Smooth muscle cell (in vitro differentiated cells): ENCODE data around the gene TIMP3. TPM values are rescaled to one million over a fixed set of nuclear protein-coding genes. Genes with fewer than 3 reads are reported as not detected.

Experiments
- DNase-seq: peaks from one replicate; lab custom pipeline; 2025; ENCODE audit not compliant: unreplicated experiment; lab: John Stamatoyannopoulos, UW
- H2AFZ ChIP-seq: fragments of 200-600 bp; sonication (generic); 2 replicates; pipeline ENCODE4 v1.6.0; 2016; ENCODE audit warnings: antibody characterized with exemption, low read depth, mild to moderate bottlenecking
- H3F3A ChIP-seq: fragments of 200-600 bp; sonication (generic); 2 replicates; pipeline ENCODE4 v1.6.0; 2017; ENCODE audit warnings: antibody characterized with exemption, low read depth
- H3K27ac ChIP-seq: fragments of 200-600 bp; sonication (generic); 2 replicates; pipeline ENCODE4 v1.5.1; 2016; ENCODE audit warnings: low read depth, mild to moderate bottlenecking
- H3K27me3 ChIP-seq: fragments of 200-600 bp; sonication (generic); 2 replicates; pipeline ENCODE4 v1.6.1; 2016; ENCODE audit warnings: low read depth, mild to moderate bottlenecking
- H3K36me3 ChIP-seq: fragments of 200-600 bp; sonication (generic); 2 replicates; pipeline ENCODE4 v1.5.1; 2016; ENCODE audit warnings: low read depth
- H3K4me1 ChIP-seq: fragments of 200-600 bp; sonication (generic); 2 replicates; pipeline ENCODE4 v1.5.1; 2016; ENCODE audit warnings: low read depth
- H3K4me2 ChIP-seq: fragments of 200-600 bp; sonication (generic); 2 replicates; pipeline ENCODE4 v1.6.0; 2016; ENCODE audit warnings: mild to moderate bottlenecking
- H3K4me3 ChIP-seq: fragments of 200-600 bp; sonication (generic); 2 replicates; pipeline ENCODE4 v1.5.1; 2016; ENCODE audit warnings: mild to moderate bottlenecking
- H3K79me2 ChIP-seq: fragments of 200-600 bp; sonication (generic); 2 replicates; pipeline ENCODE4 v1.6.0; 2016; ENCODE audit warnings: low read depth, mild to moderate bottlenecking
- H3K9ac ChIP-seq: fragments of 200-600 bp; sonication (generic); 2 replicates; pipeline ENCODE4 v1.6.0; 2016; ENCODE audit warnings: low read depth
- H3K9me3 ChIP-seq: fragments of 200-600 bp; sonication (generic); replicated peaks from 2 replicates; pipeline ENCODE4 v1.5.1; 2016; ENCODE audit warnings: low read depth
- H4K20me1 ChIP-seq: fragments of 200-600 bp; sonication (generic); 2 replicates; pipeline ENCODE4 v1.6.0; 2016; ENCODE audit warnings: low read depth
- CTCF ChIP-seq: fragments of 200-600 bp; sonication (generic); IDR thresholded peaks from 2 replicates; pipeline ENCODE4 v1.5.1; 2017; ENCODE audit warnings: borderline replicate concordance, mild to moderate bottlenecking, antibody characterized with exemption; ENCODE audit not compliant: insufficient read depth, poor library complexity, severe bottlenecking
- WGBS: methylation state at CpG from one replicate; pipeline ENCODE4 v1.1.7; 2016; ENCODE audit warnings: low lambda C conversion rate; 5-methylcytosine and 5-hydroxymethylcytosine counted together
- polyA plus RNA-seq: library from polyadenylated mRNA; unstranded; fragments of >200 nt; fragmentation: Nextera tagmentation; extraction: Ambion mirVana; gene quantifications from 2 replicates; pipeline ENCODE4 v1.2.1, GENCODE V29; 2016
- total RNA-seq: library from RNA; depleted of rRNA; stranded (reverse); fragments of >200 nt; gene quantifications from 2 replicates; pipeline ENCODE4 v1.2.3, GENCODE V29; 2014

TIMP3 gene
- total and polyA plus RNA-seq, 2 experiments from 2014 or later, result 3,210 to 3,942 TPM

DNA sequence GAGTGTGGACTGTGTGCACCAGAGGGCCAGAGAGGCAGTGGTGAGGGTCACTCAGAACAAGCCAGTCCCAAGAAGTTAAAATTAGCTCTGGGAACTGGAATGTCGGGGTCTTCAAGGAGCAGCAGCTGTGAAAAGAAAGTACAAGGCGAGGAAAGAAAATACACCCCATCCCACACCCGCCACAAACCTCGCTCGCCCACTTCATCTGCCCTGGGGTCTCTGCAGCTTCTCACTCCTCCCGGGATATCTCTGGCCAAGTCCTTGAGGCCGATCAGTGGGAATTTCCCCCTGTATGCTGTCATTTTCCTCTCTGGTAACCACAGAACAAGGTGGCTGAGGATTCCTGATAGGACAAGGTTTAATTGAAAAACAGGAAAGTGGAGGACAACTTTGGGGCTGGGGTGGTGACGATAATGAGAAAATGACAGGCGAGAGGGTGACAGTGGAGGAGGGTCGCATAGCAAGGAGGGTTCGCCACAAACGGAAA lies 36.3 kb upstream of the TIMP3 start:
- Histone ChIP-seq H4K20me1 (no peaks in the 10 kb centered on the region), H3K4me3 (no peak overlapping the region), H2AFZ (no peak overlapping the region), H3K27me3 (no peaks in the 10 kb centered on the region), H3K9ac (peak overlapping the region; percentile 86), H3K27ac (peak overlapping the region; percentile 97), H3K36me3 (no peaks in the 10 kb centered on the region), H3K4me2 (peak overlapping the region; percentile 29), H3K79me2 (no peaks in the 10 kb centered on the region), H3F3A (peaks cover 6% of the 10 kb centered on the region), H3K4me1 (peaks cover 6% of the 10 kb centered on the region), H3K9me3 (no peaks in the 10 kb centered on the region)
- no peak for TF ChIP-seq CTCF
- WGBS, result 46% methylated on average over 12 of the region's 12 CpGs
- DNase-seq, result no peak

GRCh38 chr22:32771756-32772155 lies 29.7 kb upstream of the TIMP3 start:
- no peak overlapping the region for H3K4me2 ChIP-seq
- H3K4me1 ChIP-seq, result no peaks in the 10 kb centered on the region
- H3K27ac ChIP-seq, result no peak overlapping the region
- no peak overlapping the region for H2AFZ ChIP-seq
- no peaks in the 10 kb centered on the region for H3K27me3 ChIP-seq
- H3K4me3 ChIP-seq, result no peak overlapping the region
- 51% methylated on average over 4 of the region's 4 CpGs for WGBS
- DNase-seq, result no peak
- no peaks in the 10 kb centered on the region for H3K79me2 ChIP-seq
- no peak overlapping the region for H3K9ac ChIP-seq
- H4K20me1 ChIP-seq, result no peaks in the 10 kb centered on the region
- no peaks in the 10 kb centered on the region for H3K9me3 ChIP-seq
- no peaks in the 10 kb centered on the region for H3F3A ChIP-seq
- no peak for TF ChIP-seq CTCF
- H3K36me3 ChIP-seq, result no peaks in the 10 kb centered on the region

- TF ChIP-seq CTCF, result peak; percentile 15
- Histone ChIP-seq H3K4me3 (no peak overlapping the region), H3F3A (no peaks in the 10 kb centered on the region), H3K36me3 (no peaks in the 10 kb centered on the region), H3K9me3 (no peaks in the 10 kb centered on the region), H4K20me1 (no peaks in the 10 kb centered on the region), H2AFZ (no peak overlapping the region), H3K4me2 (no peak overlapping the region), H3K4me1 (peaks cover 9% of the 10 kb centered on the region), H3K9ac (no peak overlapping the region), H3K27me3 (no peaks in the 10 kb centered on the region), H3K79me2 (no peaks in the 10 kb centered on the region), H3K27ac (no peak overlapping the region)
- DNase-seq, result no peak
- 80% methylated on average over 6 of the region's 6 CpGs for WGBS
Measured at GRCh38 chr22:32775957-32776356, 25.5 kb upstream of the TIMP3 start.

DNA sequence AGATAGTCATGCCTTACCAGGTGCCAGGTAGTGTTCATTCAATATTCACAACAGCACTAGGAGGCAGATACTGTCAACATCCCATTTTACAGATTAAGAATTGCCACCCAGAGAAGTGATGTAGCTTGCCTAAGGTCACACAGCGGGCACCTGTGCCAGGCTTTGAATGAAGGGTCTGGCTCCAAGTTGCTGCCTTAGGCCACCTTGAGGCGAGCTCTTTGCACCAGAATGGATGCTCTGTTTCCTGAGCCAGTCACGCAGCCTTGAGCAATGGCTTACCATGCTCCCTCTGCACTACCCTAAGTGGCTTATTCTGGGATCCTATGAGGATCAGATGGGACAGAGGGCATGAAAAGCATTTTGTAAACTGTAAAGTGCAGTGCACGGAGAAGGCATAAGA lies 25.1 kb upstream of the TIMP3 start:
- Histone ChIP-seq H3K79me2 (no peaks in the 10 kb centered on the region), H3K9me3 (no peaks in the 10 kb centered on the region), H3K4me3 (no peak overlapping the region), H4K20me1 (no peaks in the 10 kb centered on the region), H3K27ac (no peak overlapping the region), H3F3A (no peaks in the 10 kb centered on the region), H3K4me1 (peaks cover 9% of the 10 kb centered on the region), H3K4me2 (no peak overlapping the region), H3K36me3 (no peaks in the 10 kb centered on the region), H3K9ac (no peak overlapping the region), H3K27me3 (no peaks in the 10 kb centered on the region), H2AFZ (no peak overlapping the region)
- no peak for DNase-seq
- no peak for TF ChIP-seq CTCF
- WGBS, result 93% methylated on average over 4 of the region's 4 CpGs
